HepG2 (cell line): ENCODE data around the gene VSX1. TPM values are rescaled to one million over a fixed set of nuclear protein-coding genes. Genes with fewer than 3 reads are reported as not detected.

Experiments
- CREB3 ChIP-seq: sonication (generic); formaldehyde crosslinking; IDR thresholded peaks from 2 replicates; pipeline ENCODE4 v1.5.0; 2020; ENCODE audit warnings: missing genetic modification reagents
- ERF ChIP-seq: IDR thresholded peaks from 2 replicates; pipeline ENCODE4 v1.6.1; 2018; ENCODE audit warnings: missing biosample characterization, missing genetic modification reagents
- KLF16 ChIP-seq, 2 experiments: sonication (generic) in 1 of 2; formaldehyde crosslinking in 1 of 2; IDR thresholded peaks; 2 replicates each; pipeline versions ENCODE4 v1.6.1 to v1.8.0; 2016 to 2023; ENCODE audit warnings: missing genetic modification reagents in 2 of 2, missing compliant biosample characterization in 1 of 2
- MLXIP ChIP-seq: sonication (generic); formaldehyde crosslinking; IDR thresholded peaks from 2 replicates; pipeline ENCODE4 v1.9.0; 2021; ENCODE audit warnings: missing genetic modification reagents, borderline replicate concordance
- REL ChIP-seq: sonication (generic); formaldehyde crosslinking; conservative IDR thresholded peaks from 2 replicates; pipeline ENCODE4 v1.8.0; 2022; ENCODE audit warnings: mild to moderate bottlenecking, missing genetic modification reagents, moderate library complexity
- SKI ChIP-seq: fragments of 450-650 bp; IDR thresholded peaks from one replicate; pipeline ENCODE4 v1.6.1; 2018; ENCODE audit warnings: mild to moderate bottlenecking; ENCODE audit not compliant: partially characterized antibody
- TEF ChIP-seq: sonication (generic); formaldehyde crosslinking; IDR thresholded peaks from 2 replicates; pipeline ENCODE4 v1.5.0; 2020; ENCODE audit warnings: missing genetic modification reagents
- ZNF564 ChIP-seq: sonication (generic); formaldehyde crosslinking; IDR thresholded peaks from 2 replicates; pipeline ENCODE4 v1.8.1; 2023; ENCODE audit warnings: mild to moderate bottlenecking, missing genetic modification reagents
- ZNF589 ChIP-seq: sonication (generic); formaldehyde crosslinking; conservative IDR thresholded peaks from 2 replicates; pipeline ENCODE4 v1.8.0; 2022; ENCODE audit warnings: mild to moderate bottlenecking, moderate library complexity, missing genetic modification reagents
- ZNF609 ChIP-seq: sonication (generic); formaldehyde crosslinking; IDR thresholded peaks from 2 replicates; pipeline ENCODE4 v1.4.0; 2020; ENCODE audit warnings: mild to moderate bottlenecking, missing genetic modification reagents, borderline replicate concordance
- ZNF768 ChIP-seq: sonication (generic); formaldehyde crosslinking; IDR thresholded peaks from 2 replicates; pipeline ENCODE4 v1.4.0; 2020; ENCODE audit warnings: missing genetic modification reagents
- ZSCAN9 ChIP-seq: IDR thresholded peaks from 2 replicates; pipeline ENCODE4 v1.6.1; 2016; ENCODE audit warnings: borderline replicate concordance
- polyA plus RNA-seq, 8 experiments: library from polyadenylated mRNA; depleted of rRNA in 3 of 8; stranded (reverse) in 7 of 8; unstranded in 1 of 8; fragments of >200 nt; fragmentation: Illumina TruSeq in 4 of 8; extraction: Trizol in 4 of 8; gene quantifications; 2 replicates each; pipeline versions ENCODE4 v1.2.1 to v1.2.3, GENCODE V29; 2011 to 2016; ENCODE audit warnings: low read depth in 4 of 8, missing spikeins in 1 of 8, mixed read lengths in 1 of 8; ENCODE audit not compliant: insufficient read depth in 1 of 8
- total RNA-seq, 5 experiments: library from RNA; depleted of rRNA; stranded (reverse); fragments of >200 nt; fragmentation: Illumina TruSeq; extraction: Trizol; gene quantifications; 2 replicates each; pipeline ENCODE4 v1.2.3, GENCODE V29; 2016; ENCODE audit warnings: low read depth in 1 of 5

Gene VSX1
- total and polyA plus RNA-seq, 2 of the 13 experiments (the other 11 are each of a cell fraction or from before 2014, with no cell fraction given), result 0.04 TPM; not detected in 1

- TF ChIP-seq ZNF564 (CRISPR knock-in tag) (0 out of 2 replicates have a peak, but pooled peaks have one; percentile 48), MLXIP (CRISPR knock-in tag) (0 out of 2 replicates have a peak, but pooled peaks have one; percentile 22), ZSCAN9 (CRISPR knock-in tag) (peak; percentile 90), CREB3 (CRISPR knock-in tag) (0 out of 2 replicates have a peak, but pooled peaks have one; percentile 12), KLF16 (CRISPR knock-in tag; IDR thresholded peaks at IDR 0.05) (peak in 1 of 2 experiments; percentile 31; a peak in 1 of 4 replicates), ZNF609 (CRISPR knock-in tag) (no peak), ERF (CRISPR knock-in tag) (peak; percentile 44; the same call in 1 of the 2 replicates), ZNF768 (CRISPR knock-in tag) (peak; percentile 14; the same call in 1 of the 2 replicates), TEF (CRISPR knock-in tag) (0 out of 2 replicates have a peak, but pooled peaks have one; percentile 64), REL (CRISPR knock-in tag) (no peak), ZNF589 (peak; percentile 45; the same call in 1 of the 2 replicates), SKI (no peak)
These were observed 744 bp downstream of the VSX1 start (continued) for GRCh38 chr20:25081065-25081729.
